ENCODE results near the gene DCTD. TPM values are rescaled to one million over a fixed set of nuclear protein-coding genes. Genes with fewer than 3 reads are reported as not detected.
A peak's percentile ranks its signal among the peaks of the same experiment; 100 is the strongest.

DCTD gene
- total and polyA plus RNA-seq, 2 experiments from 2014 or later = 133 to 170 TPM

DNA sequence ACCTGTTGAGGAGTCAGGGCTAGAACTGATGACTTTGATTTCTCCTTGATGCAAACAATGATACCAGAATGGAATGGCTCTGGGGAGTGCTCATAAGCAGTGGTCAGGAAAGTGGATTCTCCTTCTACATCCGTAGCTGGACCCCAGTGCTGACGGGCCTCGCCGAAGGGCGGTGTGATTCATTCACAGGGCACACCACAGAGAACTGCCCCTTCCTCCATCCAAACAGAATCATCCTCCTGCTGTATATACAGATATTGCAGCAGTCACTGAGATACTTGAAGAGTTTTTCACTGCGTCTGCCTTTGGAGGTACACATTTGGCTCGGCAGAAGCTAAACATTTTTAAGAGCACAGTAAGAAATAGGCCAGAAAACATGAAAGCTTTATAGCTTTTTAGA is 7.3 kb upstream of the DCTD start:
- Histone ChIP-seq H3K27me3 (replicated peaks; ENCODE audit: insufficient read depth) (no peaks in the 10 kb centered on the region), H3K4me1 (ENCODE audit: insufficient read depth) (peaks cover 19% of the 10 kb centered on the region), H3K4me2 (ENCODE audit: unreplicated experiment) (no peak overlapping the region), H3K79me2 (ENCODE audit: insufficient read depth) (no peaks in the 10 kb centered on the region), H3K36me3 (ENCODE audit: low read depth) (no peaks in the 10 kb centered on the region), H3K9me2 (ENCODE audit: insufficient read depth) (no peaks in the 10 kb centered on the region), H3F3A (ENCODE audit: insufficient read depth) (peaks cover 24% of the 10 kb centered on the region), H3K4me3 (no peak overlapping the region), H3K27ac (no peak overlapping the region), H4K20me1 (ENCODE audit: insufficient read depth) (no peaks in the 10 kb centered on the region), H3K9me3 (ENCODE audit: low read depth) (no peaks in the 10 kb centered on the region), H3K9ac (no peak overlapping the region), H2AFZ (no peak overlapping the region)
- WGBS, 2 experiments (ENCODE audit: low coverage in 1 of 2, low lambda C conversion rate in 2 of 2, missing lambda C conversion rate in 2 of 2) = 90 to 92% methylated on average over 7 of the region's 7 CpGs
- TF ChIP-seq EZH2 (IDR thresholded peaks at IDR 0.05; ENCODE audit: insufficient read depth, poor library complexity, severe bottlenecking) = no peak
- no peak for TF ChIP-seq EZH2phosphoT487 (IDR thresholded peaks at IDR 0.05; ENCODE audit: insufficient read depth, low read depth)
- in situ Hi-C loops (cut with MboI) = no loop called here
- DNase-seq = no peak

DNA sequence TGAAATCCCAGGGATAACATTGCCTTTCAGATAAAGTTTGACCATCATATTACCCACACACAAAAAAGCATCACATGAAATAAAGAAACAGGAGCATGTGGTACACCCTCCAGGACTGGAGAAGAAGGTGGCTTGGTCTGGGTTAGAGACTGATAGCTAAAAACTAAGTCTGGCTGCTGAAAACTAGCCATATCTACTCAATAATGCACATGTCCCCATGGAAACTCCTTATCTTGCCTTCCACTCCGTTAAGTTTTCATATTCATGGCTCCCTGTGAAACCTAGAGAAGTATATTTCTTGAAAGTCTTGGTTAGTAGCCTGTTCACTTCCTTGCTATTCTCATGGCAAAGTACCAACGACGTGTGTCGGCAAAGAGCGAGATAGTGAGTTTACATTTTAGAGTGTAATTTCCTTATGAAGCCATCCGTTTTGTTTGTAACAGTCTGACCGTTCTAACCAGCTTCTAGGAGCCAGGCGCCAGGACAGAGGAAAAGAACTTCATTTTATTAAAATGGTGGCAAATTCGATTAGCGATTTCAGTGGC is 6.7 kb upstream of the DCTD start:
- WGBS, 2 experiments (ENCODE audit: low coverage in 1 of 2, low lambda C conversion rate in 2 of 2, missing lambda C conversion rate in 2 of 2) = 88 to 91% methylated on average over 10 of the region's 10 CpGs
- peaks cover 22% of the 10 kb centered on the region for H3F3A ChIP-seq (ENCODE audit: insufficient read depth)
- H3K9ac ChIP-seq = no peak overlapping the region
- no peak overlapping the region for H3K4me3 ChIP-seq
- no peak for DNase-seq
- H3K9me3 ChIP-seq (ENCODE audit: low read depth) = no peaks in the 10 kb centered on the region
- no peak overlapping the region for H3K4me2 ChIP-seq (ENCODE audit: unreplicated experiment)
- in situ Hi-C loops (cut with MboI) = no loop called here
- H3K27me3 ChIP-seq (replicated peaks; ENCODE audit: insufficient read depth) = no peaks in the 10 kb centered on the region
- H3K79me2 ChIP-seq (ENCODE audit: insufficient read depth) = no peaks in the 10 kb centered on the region
- no peak overlapping the region for H2AFZ ChIP-seq
- H4K20me1 ChIP-seq (ENCODE audit: insufficient read depth) = no peaks in the 10 kb centered on the region
- no peak overlapping the region for H3K27ac ChIP-seq
- TF ChIP-seq EZH2phosphoT487 (IDR thresholded peaks at IDR 0.05; ENCODE audit: insufficient read depth, low read depth) (no peak), EZH2 (IDR thresholded peaks at IDR 0.05; ENCODE audit: insufficient read depth, poor library complexity, severe bottlenecking) (no peak)
- no peaks in the 10 kb centered on the region for H3K36me3 ChIP-seq (ENCODE audit: low read depth)
- peaks cover 14% of the 10 kb centered on the region for H3K4me1 ChIP-seq (ENCODE audit: insufficient read depth)
- H3K9me2 ChIP-seq (ENCODE audit: insufficient read depth) = no peaks in the 10 kb centered on the region

DNA sequence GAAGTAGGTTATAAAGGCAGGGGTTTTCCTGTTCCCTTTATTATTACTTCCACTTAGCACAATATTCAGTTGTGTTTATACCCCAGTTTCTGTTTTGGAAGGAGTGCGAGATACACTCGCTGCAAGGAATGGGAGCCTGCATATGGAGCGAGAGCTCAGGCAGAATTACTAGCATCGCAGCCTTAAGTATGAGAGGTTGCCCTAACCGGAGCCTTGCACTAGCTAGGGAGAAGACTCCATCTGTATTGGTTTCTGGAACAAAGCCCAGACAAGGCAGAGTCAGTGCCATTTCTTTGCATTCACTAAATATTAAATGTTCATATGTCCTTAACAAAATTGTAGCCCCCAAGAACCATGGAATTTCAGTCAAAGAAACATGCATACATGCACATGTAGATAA is 6.2 kb upstream of the DCTD start:
- H3K27ac ChIP-seq = no peak overlapping the region
- 56 to 57% methylated on average over 5 of the region's 5 CpGs for WGBS, 2 experiments (ENCODE audit: low coverage in 1 of 2, low lambda C conversion rate in 2 of 2, missing lambda C conversion rate in 2 of 2)
- TF ChIP-seq EZH2 (IDR thresholded peaks at IDR 0.05; ENCODE audit: insufficient read depth, poor library complexity, severe bottlenecking) (no peak), EZH2phosphoT487 (IDR thresholded peaks at IDR 0.05; ENCODE audit: insufficient read depth, low read depth) (no peak)
- no peak overlapping the region for H3K4me2 ChIP-seq (ENCODE audit: unreplicated experiment)
- H3K9me2 ChIP-seq (ENCODE audit: insufficient read depth) = no peaks in the 10 kb centered on the region
- no peak overlapping the region for H2AFZ ChIP-seq
- no peaks in the 10 kb centered on the region for H3K79me2 ChIP-seq (ENCODE audit: insufficient read depth)
- no peak overlapping the region for H3K9ac ChIP-seq
- no peaks in the 10 kb centered on the region for H3K27me3 ChIP-seq (replicated peaks; ENCODE audit: insufficient read depth)
- H3K4me1 ChIP-seq (ENCODE audit: insufficient read depth) = peaks cover 10% of the 10 kb centered on the region
- no peaks in the 10 kb centered on the region for H4K20me1 ChIP-seq (ENCODE audit: insufficient read depth)
- no peaks in the 10 kb centered on the region for H3K36me3 ChIP-seq (ENCODE audit: low read depth)
- no peaks in the 10 kb centered on the region for H3K9me3 ChIP-seq (ENCODE audit: low read depth)
- in situ Hi-C loops (cut with MboI) = no loop called here
- peak; percentile 28 for DNase-seq
- no peak overlapping the region for H3K4me3 ChIP-seq
- peaks cover 22% of the 10 kb centered on the region for H3F3A ChIP-seq (ENCODE audit: insufficient read depth)

GRCh38 chr4:182922501-182923284 is 5.5 kb upstream of the DCTD start:
- Histone ChIP-seq H3K4me2 (ENCODE audit: unreplicated experiment) (no peak overlapping the region), H3F3A (ENCODE audit: insufficient read depth) (peaks cover 19% of the 10 kb centered on the region)
- 81% methylated on average over 13 of the region's 13 CpGs for WGBS, 2 experiments (ENCODE audit: low coverage in 1 of 2, low lambda C conversion rate in 2 of 2, missing lambda C conversion rate in 2 of 2)

More at GRCh38 chr4:182922501-182923284, 5.5 kb upstream of the DCTD start:
- Histone ChIP-seq H3K27ac (no peak overlapping the region), H3K79me2 (ENCODE audit: insufficient read depth) (no peaks in the 10 kb centered on the region), H3K36me3 (ENCODE audit: low read depth) (no peaks in the 10 kb centered on the region), H3K9me3 (ENCODE audit: low read depth) (no peaks in the 10 kb centered on the region), H3K9ac (no peak overlapping the region), H3K4me3 (no peak overlapping the region), H3K27me3 (replicated peaks; ENCODE audit: insufficient read depth) (no peaks in the 10 kb centered on the region), H4K20me1 (ENCODE audit: insufficient read depth) (no peaks in the 10 kb centered on the region), H3K9me2 (ENCODE audit: insufficient read depth) (no peaks in the 10 kb centered on the region), H2AFZ (no peak overlapping the region), H3K4me1 (ENCODE audit: insufficient read depth) (peaks cover 7% of the 10 kb centered on the region)
- TF ChIP-seq EZH2phosphoT487 (IDR thresholded peaks at IDR 0.05; ENCODE audit: insufficient read depth, low read depth) = no peak
- in situ Hi-C loops (cut with MboI) = no loop called here
- no peak for DNase-seq
